ENCODE data around the gene RAPGEF1.

DNA sequence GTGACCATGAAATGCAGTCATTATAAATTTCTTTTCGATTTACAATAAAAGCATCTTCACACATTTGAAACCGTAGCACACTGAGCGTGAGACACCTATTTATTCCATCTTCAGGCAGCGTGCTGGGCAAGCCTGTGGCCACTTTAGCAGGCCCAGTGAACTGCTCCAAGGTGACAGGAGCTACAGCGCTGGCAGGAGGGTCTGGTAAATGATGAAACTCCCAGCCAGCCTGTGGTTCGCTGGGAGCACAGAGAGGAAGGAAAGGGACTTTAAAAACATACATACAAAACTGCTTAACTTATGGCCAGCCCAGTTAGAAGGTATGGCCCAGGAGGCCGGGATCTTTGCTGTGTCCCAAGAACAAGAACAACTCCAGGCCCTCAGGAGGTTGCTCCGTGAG, 5.1 kb downstream of the RAPGEF1 start:
- TF ChIP-seq, protein P1, sequence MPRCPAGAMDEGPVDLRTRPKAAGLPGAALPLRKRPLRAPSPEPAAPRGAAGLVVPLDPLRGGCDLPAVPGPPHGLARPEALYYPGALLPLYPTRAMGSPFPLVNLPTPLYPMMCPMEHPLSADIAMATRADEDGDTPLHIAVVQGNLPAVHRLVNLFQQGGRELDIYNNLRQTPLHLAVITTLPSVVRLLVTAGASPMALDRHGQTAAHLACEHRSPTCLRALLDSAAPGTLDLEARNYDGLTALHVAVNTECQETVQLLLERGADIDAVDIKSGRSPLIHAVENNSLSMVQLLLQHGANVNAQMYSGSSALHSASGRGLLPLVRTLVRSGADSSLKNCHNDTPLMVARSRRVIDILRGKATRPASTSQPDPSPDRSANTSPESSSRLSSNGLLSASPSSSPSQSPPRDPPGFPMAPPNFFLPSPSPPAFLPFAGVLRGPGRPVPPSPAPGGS (CRISPR knock-in tag; IDR thresholded peaks at IDR 0.05) = no peak
- no peak for TF ChIP-seq NFIC (IDR thresholded peaks at IDR 0.05; ENCODE audit: low read length)
- TF ChIP-seq BHLHE40 (IDR thresholded peaks at IDR 0.05; ENCODE audit: low read length) = no peak
- no peak for TF ChIP-seq ZNF446 (CRISPR knock-in tag; IDR thresholded peaks at IDR 0.05)
- no peak for TF ChIP-seq KDM5B (CRISPR knock-in tag; IDR thresholded peaks at IDR 0.05; ENCODE audit: borderline replicate concordance)
- TF ChIP-seq U2AF1 (optimal IDR thresholded peaks at IDR 0.05; ENCODE audit: low read depth, low read length) = no peak
- TF ChIP-seq ZNF143 (CRISPR knock-in tag; IDR thresholded peaks at IDR 0.05) = no peak
